Caco-2 (cell line): ENCODE data around the gene PROSER3. TPM values are rescaled to one million over a fixed set of nuclear protein-coding genes. Genes with fewer than 3 reads are reported as not detected.

Source experiments
- BruUV-seq: library from RNA; stranded (reverse); fragments of 400-500 nt; replicated peaks from 2 replicates; lab custom pipeline; 2021; lab: Mats Ljungman, UMichigan
- CTCF ChIA-PET: fragments of 300-600 bp; sonication (Branson Sonifier 250); formaldehyde crosslinking; loops from one replicate; lab custom pipeline; 2022; ENCODE audit warnings: antibody characterized with exemption; lab: Charles Lee
- POLR2A ChIA-PET: fragments of 300-600 bp; sonication (Branson Sonifier 250); formaldehyde crosslinking; loops from one replicate; lab custom pipeline; 2022; ENCODE audit warnings: antibody characterized with exemption; lab: Charles Lee
- DNase-seq, 2 experiments: peaks; one replicate each; pipeline versions ENCODE4 v3.0.0 to v3.0.0-alpha.2; 2020 to 2022
- H3K27me3 ChIP-seq: replicated peaks from 2 replicates; pipeline ENCODE4 v1.6.0; 2011; ENCODE audit warnings: low read length; ENCODE audit not compliant: control insufficient read depth, insufficient read depth
- H3K36me3 ChIP-seq: 2 replicates; pipeline ENCODE4 v1.5.1; 2011; ENCODE audit warnings: low read length; ENCODE audit not compliant: control insufficient read depth, insufficient read depth
- H3K4me1 ChIP-seq: fragments of 250-450 bp; sonication (Bioruptor Pico); 2 replicates; pipeline ENCODE4 v1.5.1; 2020; ENCODE audit warnings: mild to moderate bottlenecking
- H3K4me3 ChIP-seq: 2 replicates; pipeline ENCODE4 v1.5.1; 2011; ENCODE audit warnings: low read depth, mild to moderate bottlenecking, control low read depth, low read length
- H3K9me3 ChIP-seq: fragments of 250-450 bp; sonication (Bioruptor Pico); 2 replicates; pipeline ENCODE4 v1.5.1; 2020; ENCODE audit warnings: mild to moderate bottlenecking, moderate library complexity
- H3K27ac Mint-ChIP-seq: one replicate; pipeline ENCODE4 v1.8.0; 2022; ENCODE audit warnings: mixed read lengths; ENCODE audit not compliant: unreplicated experiment
- H3K27me3 Mint-ChIP-seq: one replicate; pipeline ENCODE4 v1.8.0; 2022; ENCODE audit warnings: mixed read lengths; ENCODE audit not compliant: insufficient read depth, unreplicated experiment
- H3K36me3 Mint-ChIP-seq: one replicate; pipeline ENCODE4 v1.8.0; 2022; ENCODE audit warnings: mild to moderate bottlenecking, mixed read lengths; ENCODE audit not compliant: insufficient read depth, unreplicated experiment
- H3K4me1 Mint-ChIP-seq: one replicate; pipeline ENCODE4 v1.8.0; 2022; ENCODE audit warnings: low read depth, mixed read lengths; ENCODE audit not compliant: unreplicated experiment
- H3K4me3 Mint-ChIP-seq: one replicate; pipeline ENCODE4 v1.8.0; 2022; ENCODE audit warnings: mild to moderate bottlenecking, moderate library complexity, mixed read lengths; ENCODE audit not compliant: unreplicated experiment
- H3K9me3 Mint-ChIP-seq: one replicate; pipeline ENCODE4 v1.8.0; 2022; ENCODE audit warnings: mixed read lengths; ENCODE audit not compliant: unreplicated experiment
- CTCF ChIP-seq, 2 experiments: fragments of 200-600 bp in 1 of 2; IDR thresholded peaks; 1 replicate in 1 of 2; 2 replicates in 1 of 2; pipeline versions ENCODE4 v1.5.1 to v1.8.0; 2011 to 2022; ENCODE audit warnings: antibody characterized with exemption in 1 of 2, control low read depth in 1 of 2, inconsistent platforms in 1 of 2, low read depth in 1 of 2, low read length in 1 of 2, mild to moderate bottlenecking in 1 of 2, moderate library complexity in 1 of 2; ENCODE audit not compliant: insufficient read depth in 1 of 2, severe bottlenecking in 1 of 2, unreplicated experiment in 1 of 2
- intact Hi-C: fragments of 100-400 bp; cut with micrococcal nuclease; formaldehyde crosslinking; loops from one replicate; pipeline ENCODE4 v1.10.0; 2022; ENCODE audit not compliant: unreplicated experiment
- total RNA-seq: library from RNA; stranded (reverse); gene quantifications from 2 replicates; pipeline ENCODE4 v1.2.3, GENCODE V29; 2022

The PROSER3 gene
- total RNA-seq, 1 experiment from 2014 or later: 34.6 TPM

- POLR2A ChIA-PET: no interaction called here
- H3K4me1 Mint-ChIP-seq: peaks cover 7% of the 10 kb centered on the region
- Histone ChIP-seq H3K36me3 (peaks cover 4% of the 10 kb centered on the region), H3K27me3 (no peaks in the 10 kb centered on the region), H3K4me3 (no peak overlapping the region), H3K4me1 (no peaks in the 10 kb centered on the region), H3K9me3 (no peaks in the 10 kb centered on the region)
- CTCF ChIA-PET: no interaction called here
- H3K27me3 Mint-ChIP-seq: no peaks in the 10 kb centered on the region
- no peak overlapping the region for H3K27ac Mint-ChIP-seq
- no peak overlapping the region for H3K4me3 Mint-ChIP-seq
- no TSS peak for BruUV-seq
- intact Hi-C loops: no loop called here
- TF ChIP-seq CTCF (IDR thresholded peaks at IDR 0.05; ENCODE audit: insufficient read depth in 1 of 2, low read depth in 1 of 2, low read length in 1 of 2, severe bottlenecking in 1 of 2, unreplicated experiment in 1 of 2): no peak
- no peak for DNase-seq
- H3K9me3 Mint-ChIP-seq: no peaks in the 10 kb centered on the region
- peaks cover 67% of the 10 kb centered on the region for H3K36me3 Mint-ChIP-seq
Observed at GRCh38 chr19:35721374-35721773, 36.6 kb upstream of the PROSER3 start.

- ChIA-PET CTCF (no interaction called here), POLR2A (no interaction called here)
- no peak for TF ChIP-seq CTCF (IDR thresholded peaks at IDR 0.05; ENCODE audit: insufficient read depth in 1 of 2, low read depth in 1 of 2, low read length in 1 of 2, severe bottlenecking in 1 of 2, unreplicated experiment in 1 of 2)
- intact Hi-C loops: no loop called here
- no peaks in the 10 kb centered on the region for H3K27me3 ChIP-seq
- Mint-ChIP-seq H3K4me3 (no peak overlapping the region), H3K36me3 (peaks cover 74% of the 10 kb centered on the region), H3K9me3 (no peaks in the 10 kb centered on the region), H3K27ac (peak overlapping the region; percentile 55), H3K4me1 (peaks cover 7% of the 10 kb centered on the region), H3K27me3 (no peaks in the 10 kb centered on the region)
- H3K4me3 ChIP-seq: no peak overlapping the region
- DNase-seq: no peak
- peaks cover 4% of the 10 kb centered on the region for H3K36me3 ChIP-seq
- TSS peak; percentile 0 for BruUV-seq
- no peaks in the 10 kb centered on the region for H3K9me3 ChIP-seq
- H3K4me1 ChIP-seq: no peaks in the 10 kb centered on the region
Observed at GRCh38 chr19:35722461-35722860, 35.5 kb upstream of the PROSER3 start.

- peaks cover 5% of the 10 kb centered on the region for H3K36me3 ChIP-seq
- intact Hi-C loops: no loop called here
- H3K4me3 Mint-ChIP-seq: no peak overlapping the region
- H3K4me3 ChIP-seq: no peak overlapping the region
- no peaks in the 10 kb centered on the region for H3K9me3 Mint-ChIP-seq
- no peaks in the 10 kb centered on the region for H3K27me3 Mint-ChIP-seq
- H3K4me1 Mint-ChIP-seq: peaks cover 7% of the 10 kb centered on the region
- H3K9me3 ChIP-seq: no peaks in the 10 kb centered on the region
- DNase-seq: no peak
- CTCF ChIA-PET: no interaction called here
- BruUV-seq: no TSS peak
- no peak for TF ChIP-seq CTCF (IDR thresholded peaks at IDR 0.05; ENCODE audit: insufficient read depth in 1 of 2, low read depth in 1 of 2, low read length in 1 of 2, severe bottlenecking in 1 of 2, unreplicated experiment in 1 of 2)
- H3K36me3 Mint-ChIP-seq: peaks cover 78% of the 10 kb centered on the region
- H3K4me1 ChIP-seq: no peaks in the 10 kb centered on the region
- peak overlapping the region; percentile 55 for H3K27ac Mint-ChIP-seq
- H3K27me3 ChIP-seq: no peaks in the 10 kb centered on the region
- POLR2A ChIA-PET: interaction anchor here (0.7 kb wide), 1 partner anchor 18 kb away, joined by 4 read pairs; no protein-coding TSS in a partner anchor
Observed at GRCh38 chr19:35722897-35723296, 35.1 kb upstream of the PROSER3 start.
